GM12878 (cell line): ENCODE data around the gene WNT9B. TPM values are rescaled to one million over a fixed set of nuclear protein-coding genes. Genes with fewer than 3 reads are reported as not detected.

Source experiments
- ATAC-seq: fragments of 200-7000 bp; cut with Tn5 transposase; 3 replicates; pipeline ENCODE4 v1.9.1; 2020; ENCODE audit warnings: mild to moderate bottlenecking, moderate library complexity
- BruUV-seq: library from RNA; stranded (reverse); fragments of 400-500 nt; replicated peaks from 2 replicates; lab custom pipeline; 2021; lab: Mats Ljungman, UMichigan
- CTCF ChIA-PET: fragments of 300-600 bp; sonication (Branson Sonifier 250); formaldehyde crosslinking; extraction: SDS; loops from one replicate; lab custom pipeline; 2021; ENCODE audit warnings: inconsistent platforms; lab: Yijun Ruan, JAX
- POLR2A ChIA-PET: fragments of 350-600 bp; formaldehyde crosslinking; extraction: SDS; loops from one replicate; lab custom pipeline; 2021; ENCODE audit warnings: inconsistent platforms; lab: Charles Lee
- RAD21 ChIA-PET: fragments of 300-600 bp; sonication (Branson Sonifier 250); formaldehyde crosslinking; loops from one replicate; lab custom pipeline; 2023; ENCODE audit warnings: antibody characterized with exemption; ENCODE audit not compliant: unreplicated experiment; lab: Charles Lee
- SMC1A ChIA-PET: fragments of 300-600 bp; sonication (Branson Sonifier 250); formaldehyde crosslinking; loops from one replicate; lab custom pipeline; 2023; ENCODE audit not compliant: unreplicated experiment, uncharacterized antibody; lab: Charles Lee
- DNase-seq: peaks from one replicate; pipeline ENCODE4 v3.0.0-alpha.2; 2011; ENCODE audit warnings: low read depth, low spot score
- FAIRE-seq: peaks from 3 replicates; lab custom pipeline; 2011; peaks lifted over from hg19 to GRCh38; lab: Jason Lieb, UNC
- H2AFZ ChIP-seq: 2 replicates; pipeline ENCODE4 v1.6.0; 2011; ENCODE audit warnings: low read depth, low read length, control low read depth; ENCODE audit not compliant: control insufficient read depth
- H3K27ac ChIP-seq: 2 replicates; pipeline ENCODE4 v1.5.1; 2011; ENCODE audit warnings: control low read depth; ENCODE audit not compliant: control insufficient read depth, insufficient read depth
- H3K27me3 ChIP-seq, 2 experiments: replicated peaks in 1 of 2; 2 replicates each; pipeline versions ENCODE4 v1.6.0 to v1.6.1; 2011; ENCODE audit warnings: low read length in 1 of 2; ENCODE audit not compliant: control insufficient read depth in 2 of 2, insufficient read depth in 2 of 2
- H3K36me3 ChIP-seq, 2 experiments: 2 replicates each; pipeline ENCODE4 v1.5.1; 2011; ENCODE audit warnings: low read length in 1 of 2; ENCODE audit not compliant: control insufficient read depth in 2 of 2, insufficient read depth in 2 of 2
- H3K4me1 ChIP-seq: 2 replicates; pipeline ENCODE4 v1.6.1; 2011; ENCODE audit warnings: mild to moderate bottlenecking, low read length, moderate library complexity, mixed read lengths; ENCODE audit not compliant: control insufficient read depth, insufficient read depth
- H3K4me2 ChIP-seq: 2 replicates; pipeline ENCODE4 v1.6.0; 2011; ENCODE audit warnings: control low read depth; ENCODE audit not compliant: control insufficient read depth, insufficient read depth
- H3K4me3 ChIP-seq: fragments of 200-600 bp; sonication (generic); 2 replicates; pipeline ENCODE4 v1.5.1; 2016
- H3K79me2 ChIP-seq: 2 replicates; pipeline ENCODE4 v1.6.0; 2011; ENCODE audit warnings: low read length; ENCODE audit not compliant: control insufficient read depth, insufficient read depth
- H3K9ac ChIP-seq: 2 replicates; pipeline ENCODE4 v1.8.0; 2011; ENCODE audit warnings: low read length, control low read depth, mixed read lengths; ENCODE audit not compliant: control insufficient read depth, insufficient read depth
- H3K9me3 ChIP-seq: replicated peaks from 3 replicates; pipeline ENCODE4 v1.5.1; 2011; ENCODE audit warnings: mild to moderate bottlenecking, low read length; ENCODE audit not compliant: control insufficient read depth, insufficient read depth
- H4K20me1 ChIP-seq: 2 replicates; pipeline ENCODE4 v1.6.0; 2011; ENCODE audit not compliant: control insufficient read depth, insufficient read depth
- ESRRA ChIP-seq: IDR thresholded peaks from 2 replicates; pipeline ENCODE4 v1.6.1; 2012; ENCODE audit warnings: mild to moderate bottlenecking, low read length, improper control_type of control experiment
- MEF2A ChIP-seq: IDR thresholded peaks from 2 replicates; pipeline ENCODE4 v1.6.1; 2011; ENCODE audit warnings: low read depth, mild to moderate bottlenecking, low read length, moderate library complexity; ENCODE audit not compliant: insufficient read depth
- REST ChIP-seq: IDR thresholded peaks from 2 replicates; pipeline ENCODE4 v1.6.1; 2012; ENCODE audit warnings: mild to moderate bottlenecking, low read depth, low read length
- SUZ12 ChIP-seq: fragments of 200-600 bp; sonication (generic); IDR thresholded peaks from one replicate; pipeline ENCODE4 v1.6.1; 2018; ENCODE audit warnings: antibody characterized with exemption, mild to moderate bottlenecking; ENCODE audit not compliant: unreplicated experiment
- WGBS: methylation state at CpG from one replicate; pipeline ENCODE4 v1.1.6; 2016; ENCODE audit warnings: low lambda C conversion rate; ENCODE audit not compliant: insufficient replicate concordance, insufficient coverage; ENCODE audit errors: missing lambda C conversion rate; 5-methylcytosine and 5-hydroxymethylcytosine counted together
- in situ Hi-C: fragments of 300-500 bp; cut with MboI; formaldehyde crosslinking; loops from 9 replicates; pipeline ENCODE4 v1.14.3; 2018; ENCODE audit warnings: mixed read lengths
- intact Hi-C: fragments of 100-400 bp; cut with micrococcal nuclease; formaldehyde crosslinking; loops from one replicate; pipeline ENCODE4 v1.14.2; 2022; ENCODE audit not compliant: unreplicated experiment
- polyA plus RNA-seq, 11 experiments: library from polyadenylated mRNA; depleted of rRNA in 4 of 11; unstranded in 6 of 11; stranded (reverse) in 5 of 11; fragments of >200 nt; fragmentation: Nextera tagmentation in 4 of 11; fragmentation: Illumina TruSeq in 1 of 11; extraction: Ambion mirVana in 4 of 11; extraction: Trizol in 1 of 11; gene quantifications; 1 replicate in 1 of 11; 2 replicates in 10 of 11; pipeline versions ENCODE4 v1.2.1 to v1.2.3, GENCODE V29; 2011 to 2016; ENCODE audit warnings: inconsistent platforms in 2 of 11, missing spikeins in 2 of 11, low read depth in 1 of 11
- total RNA-seq, 4 experiments: library from RNA; depleted of rRNA in 3 of 4; stranded (reverse); fragments of >200 nt in 3 of 4; fragmentation: Illumina TruSeq in 1 of 4; extraction: Trizol in 1 of 4; gene quantifications; 2 replicates each; pipeline versions ENCODE4 v1.2.1 to v1.2.3, GENCODE V29; 2013 to 2021

WNT9B gene
- total and polyA plus RNA-seq, 10 of the 15 experiments (the other 5 are each of a cell fraction or from before 2014, with no cell fraction given): not detected

DNA sequence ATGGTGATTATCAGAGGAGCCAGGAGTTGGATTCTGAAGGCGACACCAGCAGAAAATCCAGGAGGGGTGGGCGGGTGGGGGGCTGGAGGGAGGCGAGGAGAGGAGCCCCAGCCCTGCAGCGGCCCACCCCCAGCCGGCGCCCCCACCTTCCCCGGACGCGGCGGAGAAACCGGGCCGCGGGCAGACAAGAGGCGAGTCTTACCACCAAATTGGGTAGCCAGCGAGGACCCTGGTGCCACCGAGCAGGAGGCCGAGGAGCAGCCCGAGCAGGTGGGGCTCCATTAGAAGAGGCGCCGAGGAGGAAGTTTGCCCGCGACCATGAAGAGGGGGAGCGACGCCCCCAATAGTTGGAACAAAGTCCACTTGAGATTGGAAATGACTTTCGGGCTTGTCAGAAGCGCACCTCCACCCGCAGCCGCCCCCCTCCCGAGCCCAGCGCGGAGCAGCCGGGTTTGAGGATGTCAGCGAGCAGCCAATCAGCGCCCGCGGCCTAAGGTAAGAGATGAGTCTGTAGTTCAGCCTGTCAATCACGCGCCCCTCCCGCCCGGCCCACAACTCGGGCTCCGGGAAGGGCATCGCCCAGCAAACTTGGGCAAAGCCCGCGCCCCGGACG, 33.0 kb upstream of the WNT9B start, which contains the start of gene WNT3 (continued):
- no peak for TF ChIP-seq REST

DNA sequence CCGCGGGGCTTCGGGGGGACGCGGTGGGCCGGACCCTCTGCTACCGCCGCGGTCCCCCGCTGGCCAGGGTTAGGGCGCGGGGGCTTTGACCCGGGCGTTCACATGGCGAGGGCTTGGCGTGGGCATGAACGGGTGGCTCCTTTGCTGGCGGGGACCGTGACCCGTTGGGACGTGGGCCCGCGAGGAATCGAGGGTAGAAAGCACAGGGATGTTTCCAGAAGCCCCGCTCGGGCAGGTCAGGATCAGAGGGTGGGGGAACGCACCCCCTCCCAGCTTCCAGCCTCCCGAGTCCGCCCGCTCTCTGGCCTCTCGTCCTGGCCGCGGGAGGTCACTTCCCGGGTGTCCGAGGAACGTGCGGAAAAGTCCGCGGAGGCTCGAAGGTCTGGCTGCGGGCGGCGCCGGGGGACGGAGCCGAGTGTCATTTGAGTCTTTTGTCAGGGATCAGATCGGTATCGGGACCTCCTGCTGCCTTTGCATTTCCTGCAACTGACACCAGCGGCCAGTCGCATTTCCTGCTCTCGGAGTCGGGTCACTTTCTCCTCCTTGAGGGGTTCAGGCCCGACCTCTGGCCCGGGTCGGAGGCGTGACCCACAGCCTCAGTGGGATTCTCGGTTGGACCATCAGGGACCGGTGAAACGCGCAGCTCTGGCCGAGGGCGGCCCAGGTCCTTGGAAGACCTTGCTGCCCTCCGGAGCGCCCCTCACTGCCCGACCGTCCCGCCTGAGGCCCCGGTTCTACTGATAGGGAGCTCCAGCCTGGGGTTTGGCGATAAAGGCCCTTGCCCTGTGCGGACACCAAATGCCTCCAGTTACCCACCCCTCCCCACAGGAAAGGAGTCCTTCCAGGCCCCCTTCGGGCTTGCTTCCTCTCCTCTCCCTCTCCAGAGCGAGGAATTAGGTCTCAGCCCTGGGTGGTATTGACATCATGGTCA, 32.2 kb upstream of the WNT9B start:
- CTCF ChIA-PET: no interaction called here
- no peak overlapping the region; the same call in 1 of the 2 replicates for H2AFZ ChIP-seq

More for the DNA sequence above, 32.2 kb upstream of the WNT9B start:
- no peak overlapping the region; the same call in 1 of the 2 replicates for H3K4me3 ChIP-seq
- no peaks in the 10 kb centered on the region for H3K4me1 ChIP-seq
- FAIRE-seq (no peak), DNase-seq (no peak), ATAC-seq (no peak)
- H4K20me1 ChIP-seq: no peaks in the 10 kb centered on the region
- ChIA-PET SMC1A (no interaction called here), RAD21 (no interaction called here), POLR2A (no interaction called here)
- H3K27ac ChIP-seq: no peak overlapping the region
- TF ChIP-seq ESRRA (no peak), SUZ12 (peak; percentile 86), MEF2A (no peak)
- in situ Hi-C loops (no loop called here), intact Hi-C loops (no loop called here)
- H3K9ac ChIP-seq: no peak overlapping the region
- H3K79me2 ChIP-seq: no peaks in the 10 kb centered on the region
- BruUV-seq: no TSS peak
- H3K27me3 ChIP-seq: peaks cover 22 to 32% of the 10 kb centered on the region in 2 experiments
- WGBS: 5% methylated on average over 67 of the region's 72 CpGs
- peak overlapping the region; percentile 21 for H3K4me2 ChIP-seq
- H3K9me3 ChIP-seq: no peaks in the 10 kb centered on the region
- no peaks in the 10 kb centered on the region for H3K36me3 ChIP-seq
